Neural cell (in vitro differentiated cells): ENCODE results near the gene SPATA13. TPM values are rescaled to one million over a fixed set of nuclear protein-coding genes. Genes with fewer than 3 reads are reported as not detected.

Source experiments
- H2AFZ ChIP-seq: fragments of 200-600, 300-800 bp; sonication (generic), shearing (Covaris generic); 2 replicates; pipeline ENCODE4 v1.6.0; 2014; ENCODE audit warnings: low read depth, mild to moderate bottlenecking, antibody characterized with exemption, low read length, moderate library complexity
- H3F3A ChIP-seq: fragments of 200-600 bp; shearing (Covaris generic); 2 replicates; pipeline ENCODE4 v1.6.1; 2016; ENCODE audit warnings: mild to moderate bottlenecking, moderate library complexity, mixed read lengths, antibody characterized with exemption, low read length; ENCODE audit not compliant: insufficient read depth, poor library complexity, severe bottlenecking
- H3K27ac ChIP-seq: fragments of 200-600, 300-800 bp; sonication (generic), shearing (Covaris generic); 2 replicates; pipeline ENCODE4 v1.5.1; 2014; ENCODE audit warnings: mild to moderate bottlenecking, low read length, moderate library complexity
- H3K27me3 ChIP-seq: fragments of 300-800, 200-600 bp; sonication (generic), shearing (Covaris generic); 2 replicates; pipeline ENCODE4 v1.6.0; 2014; ENCODE audit warnings: mild to moderate bottlenecking, low read depth, low read length, moderate library complexity; ENCODE audit not compliant: insufficient read depth
- H3K36me3 ChIP-seq: fragments of 300-800, 200-600 bp; sonication (generic), shearing (Covaris generic); 2 replicates; pipeline ENCODE4 v1.5.1; 2014; ENCODE audit warnings: mild to moderate bottlenecking, antibody characterized with exemption, low read length, moderate library complexity; ENCODE audit not compliant: insufficient read depth
- H3K4me2 ChIP-seq: fragments of 300-800, 200-600 bp; sonication (generic), shearing (Covaris generic); 2 replicates; pipeline ENCODE4 v1.6.0; 2014; ENCODE audit warnings: mild to moderate bottlenecking, low read length
- H3K4me3 ChIP-seq: fragments of 300-800, 200-600 bp; sonication (generic), shearing (Covaris generic); 2 replicates; pipeline ENCODE4 v1.5.1; 2014; ENCODE audit warnings: mild to moderate bottlenecking, low read length, moderate library complexity
- H3K79me2 ChIP-seq: fragments of 200-600 bp; shearing (Covaris generic); replicated peaks from 2 replicates; pipeline ENCODE4 v1.6.0; 2014; ENCODE audit warnings: mild to moderate bottlenecking, low read length, moderate library complexity; ENCODE audit not compliant: insufficient read depth
- H3K9ac ChIP-seq: fragments of 300-800, 200-600 bp; sonication (generic), shearing (Covaris generic); 2 replicates; pipeline ENCODE4 v1.6.1; 2016; ENCODE audit warnings: mild to moderate bottlenecking, low read length, mixed read lengths
- H3K9me2 ChIP-seq: fragments of 200-600 bp; shearing (Covaris generic); 2 replicates; pipeline ENCODE4 v1.6.1; 2016; ENCODE audit warnings: mild to moderate bottlenecking, low read length, mixed read lengths; ENCODE audit not compliant: insufficient read depth
- H3K9me3 ChIP-seq: fragments of 200-600, 300-800 bp; sonication (generic), shearing (Covaris generic); 2 replicates; pipeline ENCODE4 v1.6.1; 2016; ENCODE audit warnings: mild to moderate bottlenecking, mixed run types, low read length, moderate library complexity, mixed read lengths
- H4K20me1 ChIP-seq: fragments of 200-600 bp; shearing (Covaris generic); 2 replicates; pipeline ENCODE4 v1.6.1; 2016; ENCODE audit warnings: mild to moderate bottlenecking, mixed run types; ENCODE audit not compliant: insufficient read depth
- CTCF ChIP-seq: fragments of 450-650 bp; IDR thresholded peaks from 2 replicates; pipeline ENCODE4 v1.5.1; 2014; ENCODE audit warnings: antibody characterized with exemption, mild to moderate bottlenecking, moderate library complexity; ENCODE audit not compliant: poor library complexity, severe bottlenecking
- EP300 ChIP-seq: fragments of 450-650 bp; conservative IDR thresholded peaks from 2 replicates; pipeline ENCODE4 v1.6.1; 2014; ENCODE audit warnings: antibody characterized with exemption, mild to moderate bottlenecking, moderate library complexity; ENCODE audit not compliant: poor library complexity, severe bottlenecking
- EZH2 ChIP-seq: fragments of 200-600, 300-800 bp; shearing (Covaris generic), sonication (generic); IDR thresholded peaks from 2 replicates; pipeline ENCODE4 v1.6.1; 2014; ENCODE audit warnings: antibody characterized with exemption, low read length, borderline replicate concordance, mild to moderate bottlenecking; ENCODE audit not compliant: insufficient read depth, poor library complexity, severe bottlenecking
- MXI1 ChIP-seq: fragments of 450-650 bp; conservative IDR thresholded peaks from 2 replicates; pipeline ENCODE4 v1.6.1; 2014; ENCODE audit warnings: antibody characterized with exemption, mild to moderate bottlenecking; ENCODE audit not compliant: poor library complexity, severe bottlenecking
- POLR2AphosphoS5 ChIP-seq: IDR thresholded peaks from 2 replicates; pipeline ENCODE4 v1.6.1; 2012
- RAD21 ChIP-seq: fragments of 450-650 bp; conservative IDR thresholded peaks from 2 replicates; pipeline ENCODE4 v1.6.1; 2014; ENCODE audit warnings: antibody characterized with exemption, mild to moderate bottlenecking, moderate library complexity
- REST ChIP-seq: IDR thresholded peaks from 2 replicates; pipeline ENCODE4 v1.6.1; 2012; ENCODE audit warnings: borderline replicate concordance
- SMC3 ChIP-seq: fragments of 450-650 bp; conservative IDR thresholded peaks from 2 replicates; pipeline ENCODE4 v1.6.1; 2014; ENCODE audit warnings: antibody characterized with exemption, mild to moderate bottlenecking, moderate library complexity; ENCODE audit not compliant: poor library complexity
- TAF1 ChIP-seq: IDR thresholded peaks from 2 replicates; pipeline ENCODE4 v1.6.1; 2012; ENCODE audit warnings: low read depth
- polyA plus RNA-seq: library from polyadenylated mRNA; depleted of rRNA; stranded (reverse); fragments of >200 nt; gene quantifications from 2 replicates; pipeline ENCODE4 v1.2.3, GENCODE V29; 2014

The SPATA13 gene
- polyA plus RNA-seq, 1 donor from 2014 or later = 15.5 TPM

GRCh38 chr13:24178847-24179485 is 18.4 kb downstream of the SPATA13 start:
- no peaks in the 10 kb centered on the region for H3K36me3 ChIP-seq
- H3K9me2 ChIP-seq = no peaks in the 10 kb centered on the region
- H3K9ac ChIP-seq = no peak overlapping the region
- no peak overlapping the region for H3K4me3 ChIP-seq
- H3K79me2 ChIP-seq = peaks cover 17% of the 10 kb centered on the region
- no peak for TF ChIP-seq TAF1
- no peak for TF ChIP-seq SMC3
- TF ChIP-seq REST = no peak
- TF ChIP-seq EP300 = no peak
- TF ChIP-seq CTCF = no peak
- no peak for TF ChIP-seq EZH2
- no peak for TF ChIP-seq POLR2AphosphoS5
- no peak for TF ChIP-seq MXI1
- TF ChIP-seq RAD21 = no peak
- no peaks in the 10 kb centered on the region for H3K27me3 ChIP-seq
- H3K9me3 ChIP-seq = no peaks in the 10 kb centered on the region
- H3F3A ChIP-seq = no peaks in the 10 kb centered on the region
- H2AFZ ChIP-seq = no peak overlapping the region
- no peak overlapping the region for H3K27ac ChIP-seq
- no peaks in the 10 kb centered on the region for H4K20me1 ChIP-seq
- no peak overlapping the region for H3K4me2 ChIP-seq

GRCh38 chr13:24179486-24179850 is 18.9 kb downstream of the SPATA13 start:
- no peaks in the 10 kb centered on the region for H3F3A ChIP-seq
- H3K36me3 ChIP-seq = no peaks in the 10 kb centered on the region
- TF ChIP-seq RAD21 (no peak), MXI1 (no peak), TAF1 (no peak), REST (no peak), SMC3 (no peak), POLR2AphosphoS5 (no peak), EP300 (no peak), EZH2 (no peak), CTCF (no peak)
- H3K79me2 ChIP-seq = peaks cover 13% of the 10 kb centered on the region
- no peak overlapping the region for H3K9ac ChIP-seq
- no peak overlapping the region for H3K4me3 ChIP-seq
- no peaks in the 10 kb centered on the region for H3K27me3 ChIP-seq
- H3K9me2 ChIP-seq = no peaks in the 10 kb centered on the region
- no peak overlapping the region for H3K4me2 ChIP-seq
- H3K9me3 ChIP-seq = no peaks in the 10 kb centered on the region
- H2AFZ ChIP-seq = no peak overlapping the region
- no peak overlapping the region for H3K27ac ChIP-seq
- no peaks in the 10 kb centered on the region for H4K20me1 ChIP-seq
